Trophoblast cell (in vitro differentiated cells and primary cell): ENCODE results near the gene CST5.
"Not testable (repeated sequence)": the region's sequence is repeated elsewhere in the genome, so short reads cannot be mapped to it uniquely, and the experiment has no call there.

Source experiments
- DNase-seq, 2 donors: peaks; one replicate each; pipeline ENCODE4 v3.0.0-alpha.2; 2016
- H2AFZ ChIP-seq: 2 replicates; pipeline ENCODE4 v1.6.1; 2013; ENCODE audit warnings: low read length, moderate library complexity, mild to moderate bottlenecking; ENCODE audit not compliant: insufficient read depth, poor library complexity
- H2AK5ac ChIP-seq: 2 replicates; pipeline ENCODE4 v1.6.1; 2013; ENCODE audit warnings: mild to moderate bottlenecking, low read length
- H2BK120ac ChIP-seq: 2 replicates; pipeline ENCODE4 v1.6.1; 2013; ENCODE audit warnings: low read length, mild to moderate bottlenecking, moderate library complexity; ENCODE audit not compliant: insufficient read depth, poor library complexity
- H2BK12ac ChIP-seq: 2 replicates; pipeline ENCODE4 v1.6.1; 2013; ENCODE audit warnings: mild to moderate bottlenecking, low read length, moderate library complexity
- H2BK5ac ChIP-seq: 2 replicates; pipeline ENCODE4 v1.6.1; 2013; ENCODE audit warnings: low read length, low read depth, moderate library complexity, mild to moderate bottlenecking; ENCODE audit not compliant: poor library complexity
- H3K14ac ChIP-seq: 2 replicates; pipeline ENCODE4 v1.6.1; 2013; ENCODE audit warnings: mild to moderate bottlenecking, low read length
- H3K18ac ChIP-seq: 2 replicates; pipeline ENCODE4 v1.6.1; 2013; ENCODE audit warnings: mild to moderate bottlenecking, low read length
- H3K23ac ChIP-seq: 2 replicates; pipeline ENCODE4 v1.6.1; 2013; ENCODE audit warnings: low read length
- H3K27ac ChIP-seq: 2 replicates; pipeline ENCODE4 v1.5.1; 2013; ENCODE audit warnings: low read depth, mild to moderate bottlenecking, inconsistent platforms, low read length, moderate library complexity
- H3K27me3 ChIP-seq: 2 replicates; pipeline ENCODE4 v1.6.1; 2013; ENCODE audit warnings: inconsistent platforms, mild to moderate bottlenecking, low read length, moderate library complexity; ENCODE audit not compliant: insufficient read depth
- H3K36me3 ChIP-seq, 2 experiments: 1 replicate in 1 of 2; 2 replicates in 1 of 2; pipeline ENCODE4 v1.6.1; 2013; ENCODE audit warnings: low read length in 2 of 2, mild to moderate bottlenecking in 2 of 2, moderate library complexity in 1 of 2; ENCODE audit not compliant: insufficient read depth in 2 of 2, control insufficient read depth in 1 of 2
- H3K4ac ChIP-seq: 2 replicates; pipeline ENCODE4 v1.6.1; 2013; ENCODE audit warnings: low read depth, mild to moderate bottlenecking, low read length, moderate library complexity
- H3K4me1 ChIP-seq, 2 experiments: 1 replicate in 1 of 2; 2 replicates in 1 of 2; pipeline ENCODE4 v1.6.1; 2013; ENCODE audit warnings: low read length in 2 of 2, mild to moderate bottlenecking in 2 of 2, moderate library complexity in 1 of 2; ENCODE audit not compliant: insufficient read depth in 2 of 2, control insufficient read depth in 1 of 2
- H3K4me2 ChIP-seq: 2 replicates; pipeline ENCODE4 v1.6.1; 2013; ENCODE audit warnings: inconsistent platforms, mild to moderate bottlenecking, low read length, moderate library complexity
- H3K4me3 ChIP-seq: 2 replicates; pipeline ENCODE4 v1.5.1; 2013; ENCODE audit warnings: mild to moderate bottlenecking, low read depth, low read length, inconsistent platforms
- H3K79me1 ChIP-seq: one replicate; pipeline ENCODE4 v1.6.1; 2013; ENCODE audit warnings: low read length
- H3K79me2 ChIP-seq: 2 replicates; pipeline ENCODE4 v1.6.1; 2013; ENCODE audit warnings: low read length, mild to moderate bottlenecking; ENCODE audit not compliant: control insufficient read depth, insufficient read depth, poor library complexity
- H3K9ac ChIP-seq: 2 replicates; pipeline ENCODE4 v1.6.1; 2013; ENCODE audit warnings: mild to moderate bottlenecking, low read length
- H3K9me3 ChIP-seq: 2 replicates; pipeline ENCODE4 v1.6.1; 2013; ENCODE audit warnings: low read depth, mild to moderate bottlenecking, control low read depth, inconsistent platforms, low read length; ENCODE audit not compliant: insufficient read depth
- H4K12ac ChIP-seq: 2 replicates; pipeline ENCODE4 v1.6.1; 2013; ENCODE audit warnings: low read depth, mild to moderate bottlenecking, low read length, moderate library complexity
- H4K8ac ChIP-seq: 2 replicates; pipeline ENCODE4 v1.6.1; 2013; ENCODE audit warnings: low read depth, mild to moderate bottlenecking, low read length, moderate library complexity
- H4K91ac ChIP-seq: one replicate; pipeline ENCODE4 v1.6.1; 2013; ENCODE audit warnings: low read depth, mild to moderate bottlenecking, low read length, moderate library complexity
- WGBS: extraction: QIAGEN DNeasy Blood & Tissue Kit; methylation state at CpG from one replicate; pipeline ENCODE4 v1.1.7; 2013; ENCODE audit warnings: missing lambda C conversion rate; ENCODE audit not compliant: insufficient read length, insufficient coverage; ENCODE audit errors: extremely low coverage; 5-methylcytosine and 5-hydroxymethylcytosine counted together

Gene CST5

DNA sequence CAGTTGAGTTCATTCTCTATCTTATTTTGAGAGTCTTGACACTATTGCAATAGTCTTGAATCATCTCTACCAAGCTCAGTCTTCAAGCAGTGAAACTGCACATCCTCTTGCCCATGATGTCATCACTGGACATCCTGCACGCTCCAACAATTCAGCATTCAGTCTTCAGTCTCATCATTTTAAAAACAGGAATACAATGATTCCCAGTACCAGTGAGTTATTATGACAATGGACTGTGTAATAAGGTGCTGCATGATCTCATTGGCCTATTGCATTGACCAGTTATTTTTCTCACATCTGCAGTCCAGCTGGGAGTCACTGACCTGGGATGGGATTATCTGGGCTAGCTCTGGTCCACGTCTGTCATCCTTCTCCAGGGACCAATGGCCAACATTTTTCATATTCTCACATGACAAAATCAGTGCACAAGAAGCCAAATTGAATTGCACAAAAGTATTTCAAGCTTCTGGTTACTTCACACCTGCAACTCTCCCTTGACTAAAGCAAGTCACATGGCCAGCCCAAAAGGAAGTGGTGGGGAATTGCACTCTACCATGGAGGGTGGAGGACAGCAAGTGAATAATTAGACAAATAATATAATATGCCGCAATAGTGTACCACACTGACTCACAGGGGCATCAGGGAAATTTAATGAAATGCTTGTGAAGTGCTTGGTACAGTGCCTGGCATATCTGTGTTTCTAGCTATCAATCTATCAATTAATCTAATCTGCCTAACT is 46.6 kb downstream of the CST5 start:
- Histone ChIP-seq H4K8ac (no peak overlapping the region), H3K79me2 (no peaks in the 10 kb centered on the region), H2AK5ac (no peak overlapping the region), H3K18ac (no peak overlapping the region), H3K4me1 (peaks cover 0 to 2% of the 10 kb centered on the region in 2 experiments), H3K4me3 (no peak overlapping the region), H3K9ac (no peak overlapping the region), H4K12ac (no peak overlapping the region), H3K23ac (no peak overlapping the region), H2AFZ (no peak overlapping the region), H3K27me3 (no peaks in the 10 kb centered on the region), H4K91ac (no peak overlapping the region), H3K4me2 (no peak overlapping the region), H3K79me1 (no peaks in the 10 kb centered on the region), H2BK120ac (no peak overlapping the region), H3K27ac (no peak overlapping the region), H2BK5ac (no peak overlapping the region), H3K36me3 (no peaks in the 10 kb centered on the region), H2BK12ac (no peak overlapping the region), H3K14ac (no peak overlapping the region), H3K9me3 (peaks cover 2% of the 10 kb centered on the region), H3K4ac (no peak overlapping the region)
- DNase-seq: no peak
- no CpG with 5 or more reads among the region's 3 CpGs for WGBS

DNA sequence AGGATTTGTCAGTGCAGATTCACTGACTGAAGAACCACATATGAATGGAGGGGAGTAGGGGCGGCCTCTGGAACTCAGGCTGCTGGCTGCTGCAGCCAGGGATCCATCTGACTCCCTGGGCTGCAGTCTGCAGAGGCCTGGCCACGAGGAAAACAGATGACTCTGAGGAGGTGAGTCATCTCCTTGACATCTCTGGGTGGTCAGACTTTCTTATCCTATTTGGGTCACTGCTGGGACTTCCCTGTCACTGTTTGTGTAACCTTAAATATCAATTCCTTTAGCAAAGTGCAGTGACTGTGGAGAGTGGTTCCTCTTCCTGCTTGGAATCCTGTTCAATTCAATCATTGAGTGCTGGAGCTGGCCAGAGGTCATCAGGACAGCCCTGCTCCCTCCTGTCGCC is 47.6 kb downstream of the CST5 start:
- not testable (repeated sequence) for H3K79me2 ChIP-seq, H3K4me3 ChIP-seq, H4K12ac ChIP-seq, H2AFZ ChIP-seq, DNase-seq, H3K36me3 ChIP-seq, H3K14ac ChIP-seq, H2BK120ac ChIP-seq, H3K9me3 ChIP-seq, H4K8ac ChIP-seq, H3K4me2 ChIP-seq, H3K27me3 ChIP-seq, H3K4ac ChIP-seq, H3K79me1 ChIP-seq, H2BK5ac ChIP-seq, H3K9ac ChIP-seq, H4K91ac ChIP-seq, H3K18ac ChIP-seq, H2AK5ac ChIP-seq, H3K23ac ChIP-seq, H3K27ac ChIP-seq, H3K4me1 ChIP-seq, H2BK12ac ChIP-seq
- WGBS: no CpG with 5 or more reads among the region's 3 CpGs

DNA sequence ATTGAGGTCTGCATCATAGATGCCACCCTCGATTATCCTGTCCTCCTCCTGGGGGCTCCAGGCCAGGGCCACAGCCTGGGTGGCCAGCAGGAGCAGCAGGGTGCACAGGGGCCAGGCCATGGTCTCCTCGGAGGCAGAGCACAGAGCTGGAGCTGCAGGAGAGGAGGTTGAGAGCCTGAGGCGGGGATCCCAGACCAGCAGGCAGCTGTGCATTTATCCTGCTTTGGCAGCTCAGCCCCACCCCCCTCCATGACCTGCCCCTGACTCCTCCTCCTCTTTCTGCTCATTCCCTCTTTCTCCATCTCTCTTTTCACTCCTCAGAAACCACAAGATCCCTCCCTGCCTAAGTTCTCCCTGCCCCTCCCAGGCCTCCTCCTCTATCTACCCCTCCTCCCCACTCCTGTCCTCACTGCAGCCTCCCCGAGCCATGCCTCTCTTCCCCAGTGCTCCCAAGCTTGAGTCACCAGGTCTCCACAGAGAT is 53.0 kb downstream of the CST5 start, which contains the start of gene CST2:
TSS of gene CST2 (minus strand) at position 189 of the 481 bp plus-strand sequence. CDS start at position 120, 69 bp downstream.
- H2BK120ac ChIP-seq: no peak within 1 kb of the TSS

More for the DNA sequence above, 53.0 kb downstream of the CST5 start, which contains the start of gene CST2:
- Histone ChIP-seq H3K79me1 (no peaks in the 10 kb centered on the region), H2AFZ (no peak within 1 kb of the TSS), H4K91ac (no peak within 1 kb of the TSS), H3K27me3 (no peaks in the 10 kb centered on the region), H3K9me3 (no peaks in the 10 kb centered on the region), H3K36me3 (no peaks in the 10 kb centered on the region), H3K9ac (peak within 1 kb of the TSS; percentile 64), H3K27ac (no peak within 1 kb of the TSS), H3K4me2 (no peak within 1 kb of the TSS), H3K18ac (no peak within 1 kb of the TSS), H3K4me1 (no peaks in the 10 kb centered on the region), H2BK5ac (no peak within 1 kb of the TSS), H2AK5ac (no peak within 1 kb of the TSS), H3K79me2 (no peaks in the 10 kb centered on the region), H3K14ac (no peak within 1 kb of the TSS), H3K4me3 (no peak within 1 kb of the TSS), H4K8ac (no peak within 1 kb of the TSS), H3K23ac (no peak within 1 kb of the TSS), H3K4ac (no peak within 1 kb of the TSS), H2BK12ac (no peak within 1 kb of the TSS), H4K12ac (no peak within 1 kb of the TSS)
- DNase-seq: no peak
- WGBS: no CpG with 5 or more reads among the region's 4 CpGs
